GM23338 (cell line): ENCODE results near the gene SEMA4D. TPM values are rescaled to one million over a fixed set of nuclear protein-coding genes. Genes with fewer than 3 reads are reported as not detected.

Experiments
- ATAC-seq: fragments of 200-7000 bp; cut with Tn5 transposase; 3 replicates; pipeline ENCODE4 v1.9.1; 2020
- DNase-seq: peaks from one replicate; pipeline ENCODE4 v3.0.0-alpha.2; 2015; ENCODE audit warnings: low spot score
- H2AFZ ChIP-seq: fragments of 200-600 bp; sonication (generic); 2 replicates; pipeline ENCODE4 v1.8.0; 2016; ENCODE audit warnings: antibody characterized with exemption, mild to moderate bottlenecking, moderate library complexity
- H3F3A ChIP-seq: fragments of 200-600 bp; sonication (generic); replicated peaks from 2 replicates; pipeline ENCODE4 v1.8.0; 2017; ENCODE audit warnings: antibody characterized with exemption, mixed run types, low read depth
- H3K27ac ChIP-seq: fragments of 200-600 bp; sonication (generic); 2 replicates; pipeline ENCODE4 v1.6.1; 2016; ENCODE audit warnings: low read depth
- H3K27me3 ChIP-seq: fragments of 200-600 bp; sonication (generic); 2 replicates; pipeline ENCODE4 v1.8.0; 2016; ENCODE audit warnings: mild to moderate bottlenecking, mixed run types, moderate library complexity; ENCODE audit not compliant: insufficient read depth
- H3K36me3 ChIP-seq: fragments of 200-600 bp; sonication (generic); 2 replicates; pipeline ENCODE4 v1.8.0; 2016; ENCODE audit warnings: mild to moderate bottlenecking; ENCODE audit not compliant: insufficient read depth
- H3K4me1 ChIP-seq: fragments of 200-600 bp; sonication (generic); 2 replicates; pipeline ENCODE4 v1.8.0; 2016; ENCODE audit warnings: mild to moderate bottlenecking, moderate library complexity; ENCODE audit not compliant: insufficient read depth
- H3K4me2 ChIP-seq: fragments of 200-600 bp; sonication (generic); 2 replicates; pipeline ENCODE4 v1.7.1; 2017; ENCODE audit warnings: mixed run types
- H3K4me3 ChIP-seq: fragments of 200-600 bp; sonication (generic); 2 replicates; pipeline ENCODE4 v1.6.1; 2016; ENCODE audit warnings: mixed run types
- H3K79me2 ChIP-seq: fragments of 200-600 bp; sonication (generic); replicated peaks from 2 replicates; pipeline ENCODE4 v1.8.0; 2017; ENCODE audit warnings: mild to moderate bottlenecking; ENCODE audit not compliant: insufficient read depth
- H3K9me2 ChIP-seq: fragments of 200-600 bp; sonication (generic); 2 replicates; pipeline ENCODE4 v1.8.0; 2017; ENCODE audit not compliant: insufficient read depth
- H4K20me1 ChIP-seq: fragments of 200-600 bp; sonication (generic); replicated peaks from 2 replicates; pipeline ENCODE4 v1.8.0; 2017; ENCODE audit warnings: mild to moderate bottlenecking; ENCODE audit not compliant: insufficient read depth
- H3K27ac Mint-ChIP-seq: 2 replicates; pipeline ENCODE4 v1.8.0; 2020; ENCODE audit warnings: inconsistent platforms, mild to moderate bottlenecking, moderate library complexity, mixed read lengths
- H3K27me3 Mint-ChIP-seq: 3 replicates; pipeline ENCODE4 v1.8.0; 2022; ENCODE audit warnings: low read depth, mild to moderate bottlenecking, moderate library complexity, mixed read lengths, inconsistent platforms; ENCODE audit not compliant: insufficient read depth, poor library complexity
- H3K36me3 Mint-ChIP-seq: 3 replicates; pipeline ENCODE4 v1.8.0; 2021; ENCODE audit warnings: low read depth, mild to moderate bottlenecking, inconsistent platforms, moderate library complexity, mixed read lengths
- H3K4me1 Mint-ChIP-seq: 3 replicates; pipeline ENCODE4 v1.8.0; 2020; ENCODE audit warnings: mild to moderate bottlenecking, inconsistent platforms, mixed read lengths
- H3K4me3 Mint-ChIP-seq: 3 replicates; pipeline ENCODE4 v1.8.0; 2021; ENCODE audit warnings: moderate library complexity, mild to moderate bottlenecking, inconsistent platforms, mixed read lengths
- H3K9me3 Mint-ChIP-seq: 3 replicates; pipeline ENCODE4 v1.8.0; 2020; ENCODE audit warnings: moderate library complexity, mild to moderate bottlenecking, inconsistent platforms, mixed read lengths
- CREB1 ChIP-seq: fragments of 250-450 bp; sonication (Bioruptor Pico); IDR thresholded peaks from 2 replicates; pipeline ENCODE4 v1.5.0; 2020; ENCODE audit warnings: low read depth, mild to moderate bottlenecking, moderate library complexity
- EZH2phosphoT487 ChIP-seq: fragments of 200-600 bp; sonication (generic); IDR thresholded peaks from one replicate; pipeline ENCODE4 v1.8.1; 2018; ENCODE audit warnings: antibody characterized with exemption; ENCODE audit not compliant: unreplicated experiment
- NANOG ChIP-seq: IDR thresholded peaks from 2 replicates; pipeline ENCODE4 v1.6.1; 2016; ENCODE audit warnings: antibody characterized with exemption, borderline replicate concordance
- POLR2AphosphoS5 ChIP-seq: IDR thresholded peaks from 2 replicates; pipeline ENCODE4 v1.6.1; 2016; ENCODE audit warnings: antibody characterized with exemption, low read depth
- STAT1 ChIP-seq: IDR thresholded peaks from one replicate; pipeline ENCODE4 v1.6.1; 2016; ENCODE audit warnings: antibody characterized with exemption; ENCODE audit not compliant: unreplicated experiment
- ZNF114 ChIP-seq: fragments of 250-450 bp; sonication (Bioruptor Pico); IDR thresholded peaks from 2 replicates; pipeline ENCODE4 v1.5.0; 2020; ENCODE audit warnings: mild to moderate bottlenecking, moderate library complexity
- ZNF331 ChIP-seq: fragments of 250-450 bp; sonication (Bioruptor Pico); IDR thresholded peaks from 2 replicates; pipeline ENCODE4 v1.5.0; 2020; ENCODE audit warnings: low read depth, mild to moderate bottlenecking, moderate library complexity
- polyA plus RNA-seq: library from polyadenylated mRNA; unstranded; fragments of >200 nt; fragmentation: Nextera tagmentation; extraction: Ambion mirVana; gene quantifications from 2 replicates; pipeline ENCODE4 v1.2.1, GENCODE V29; 2016
- total RNA-seq: library from RNA; depleted of rRNA; stranded (reverse); fragments of >200 nt; shearing (Covaris generic); gene quantifications from 2 replicates; pipeline ENCODE4 v1.2.3, GENCODE V29; 2014
- TF ChIP-seq, protein P1 (sequence below): fragments of 250-450 bp; sonication (Bioruptor Pico); IDR thresholded peaks from 2 replicates; pipeline ENCODE4 v1.5.0; 2020; ENCODE audit warnings: mild to moderate bottlenecking, moderate library complexity
- TF ChIP-seq, protein P2 (sequence below): IDR thresholded peaks from 2 replicates; pipeline ENCODE4 v1.6.1; 2016; ENCODE audit warnings: antibody characterized with exemption
- TF ChIP-seq, protein P3 (sequence below), 2 experiments: fragments of 200-600 bp in 1 of 2; sonication (generic) in 1 of 2; conservative IDR thresholded peaks; 2 replicates each; pipeline versions ENCODE4 v1.5.1 to v1.6.1; 2016 to 2017; ENCODE audit warnings: antibody characterized with exemption in 2 of 2, low read depth in 2 of 2, mild to moderate bottlenecking in 2 of 2, moderate library complexity in 1 of 2
- TF ChIP-seq, protein P4 (sequence below): IDR thresholded peaks from one replicate; pipeline ENCODE4 v1.6.1; 2018; ENCODE audit warnings: antibody characterized with exemption; ENCODE audit not compliant: unreplicated experiment

SEMA4D gene
- total and polyA plus RNA-seq, 2 experiments from 2014 or later: 19.3 to 63.0 TPM

DNA sequence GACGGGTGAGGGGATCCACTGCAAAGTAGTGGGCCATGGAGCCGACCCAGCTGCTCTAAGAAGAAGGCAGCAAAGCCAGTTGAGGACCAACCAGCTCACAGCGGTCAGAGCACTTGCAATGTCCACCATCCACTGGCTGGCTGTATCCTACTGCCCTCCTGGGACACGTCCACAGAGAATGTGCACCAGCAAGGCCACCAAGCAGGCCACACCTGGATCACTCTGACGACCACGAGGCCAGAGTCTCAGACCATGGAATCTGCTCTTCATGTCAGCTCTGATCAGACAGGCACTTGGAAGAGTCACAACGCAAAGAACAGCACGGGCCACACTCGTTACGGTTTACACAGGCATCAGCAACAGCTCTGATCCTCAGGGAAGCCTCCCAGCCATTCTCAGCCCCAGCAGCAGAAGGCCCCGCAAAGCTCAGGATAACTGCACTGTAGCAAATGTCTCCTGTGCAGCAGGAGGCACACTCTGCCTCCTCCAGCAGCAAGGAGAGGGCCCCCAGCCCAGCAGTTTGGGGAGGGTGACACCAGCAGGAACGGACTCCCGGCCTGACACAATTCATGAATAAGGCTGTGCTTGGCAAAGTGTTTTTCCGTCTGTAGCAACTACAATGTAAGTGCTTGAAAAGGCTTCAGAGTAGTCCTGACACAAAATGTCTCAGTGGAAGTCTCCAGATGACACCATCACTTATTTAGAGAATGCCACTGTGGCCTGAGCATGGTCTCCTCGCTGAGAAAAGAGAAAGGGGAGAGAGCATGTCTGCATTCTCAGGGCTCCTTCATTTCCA, 15.7 kb downstream of the SEMA4D start:
- ATAC-seq (peak; percentile 12; the same call in 2 of the 3 replicates), DNase-seq (no peak)
- no peaks in the 10 kb centered on the region for H3K9me2 ChIP-seq
- no peaks in the 10 kb centered on the region for H3K27me3 ChIP-seq
- no peak overlapping the region for H3K4me3 ChIP-seq
- H3K4me2 ChIP-seq: no peak overlapping the region
- Mint-ChIP-seq H3K36me3 (peaks cover 23% of the 10 kb centered on the region), H3K9me3 (0 out of 3 replicates have a peak, but pooled peaks cover 6% of the 10 kb centered on the region), H3K4me1 (peaks cover 51% of the 10 kb centered on the region), H3K27ac (no peak overlapping the region), H3K27me3 (peaks cover 10% of the 10 kb centered on the region), H3K4me3 (no peak overlapping the region)
- no peak overlapping the region for H2AFZ ChIP-seq
- TF ChIP-seq, protein P1, sequence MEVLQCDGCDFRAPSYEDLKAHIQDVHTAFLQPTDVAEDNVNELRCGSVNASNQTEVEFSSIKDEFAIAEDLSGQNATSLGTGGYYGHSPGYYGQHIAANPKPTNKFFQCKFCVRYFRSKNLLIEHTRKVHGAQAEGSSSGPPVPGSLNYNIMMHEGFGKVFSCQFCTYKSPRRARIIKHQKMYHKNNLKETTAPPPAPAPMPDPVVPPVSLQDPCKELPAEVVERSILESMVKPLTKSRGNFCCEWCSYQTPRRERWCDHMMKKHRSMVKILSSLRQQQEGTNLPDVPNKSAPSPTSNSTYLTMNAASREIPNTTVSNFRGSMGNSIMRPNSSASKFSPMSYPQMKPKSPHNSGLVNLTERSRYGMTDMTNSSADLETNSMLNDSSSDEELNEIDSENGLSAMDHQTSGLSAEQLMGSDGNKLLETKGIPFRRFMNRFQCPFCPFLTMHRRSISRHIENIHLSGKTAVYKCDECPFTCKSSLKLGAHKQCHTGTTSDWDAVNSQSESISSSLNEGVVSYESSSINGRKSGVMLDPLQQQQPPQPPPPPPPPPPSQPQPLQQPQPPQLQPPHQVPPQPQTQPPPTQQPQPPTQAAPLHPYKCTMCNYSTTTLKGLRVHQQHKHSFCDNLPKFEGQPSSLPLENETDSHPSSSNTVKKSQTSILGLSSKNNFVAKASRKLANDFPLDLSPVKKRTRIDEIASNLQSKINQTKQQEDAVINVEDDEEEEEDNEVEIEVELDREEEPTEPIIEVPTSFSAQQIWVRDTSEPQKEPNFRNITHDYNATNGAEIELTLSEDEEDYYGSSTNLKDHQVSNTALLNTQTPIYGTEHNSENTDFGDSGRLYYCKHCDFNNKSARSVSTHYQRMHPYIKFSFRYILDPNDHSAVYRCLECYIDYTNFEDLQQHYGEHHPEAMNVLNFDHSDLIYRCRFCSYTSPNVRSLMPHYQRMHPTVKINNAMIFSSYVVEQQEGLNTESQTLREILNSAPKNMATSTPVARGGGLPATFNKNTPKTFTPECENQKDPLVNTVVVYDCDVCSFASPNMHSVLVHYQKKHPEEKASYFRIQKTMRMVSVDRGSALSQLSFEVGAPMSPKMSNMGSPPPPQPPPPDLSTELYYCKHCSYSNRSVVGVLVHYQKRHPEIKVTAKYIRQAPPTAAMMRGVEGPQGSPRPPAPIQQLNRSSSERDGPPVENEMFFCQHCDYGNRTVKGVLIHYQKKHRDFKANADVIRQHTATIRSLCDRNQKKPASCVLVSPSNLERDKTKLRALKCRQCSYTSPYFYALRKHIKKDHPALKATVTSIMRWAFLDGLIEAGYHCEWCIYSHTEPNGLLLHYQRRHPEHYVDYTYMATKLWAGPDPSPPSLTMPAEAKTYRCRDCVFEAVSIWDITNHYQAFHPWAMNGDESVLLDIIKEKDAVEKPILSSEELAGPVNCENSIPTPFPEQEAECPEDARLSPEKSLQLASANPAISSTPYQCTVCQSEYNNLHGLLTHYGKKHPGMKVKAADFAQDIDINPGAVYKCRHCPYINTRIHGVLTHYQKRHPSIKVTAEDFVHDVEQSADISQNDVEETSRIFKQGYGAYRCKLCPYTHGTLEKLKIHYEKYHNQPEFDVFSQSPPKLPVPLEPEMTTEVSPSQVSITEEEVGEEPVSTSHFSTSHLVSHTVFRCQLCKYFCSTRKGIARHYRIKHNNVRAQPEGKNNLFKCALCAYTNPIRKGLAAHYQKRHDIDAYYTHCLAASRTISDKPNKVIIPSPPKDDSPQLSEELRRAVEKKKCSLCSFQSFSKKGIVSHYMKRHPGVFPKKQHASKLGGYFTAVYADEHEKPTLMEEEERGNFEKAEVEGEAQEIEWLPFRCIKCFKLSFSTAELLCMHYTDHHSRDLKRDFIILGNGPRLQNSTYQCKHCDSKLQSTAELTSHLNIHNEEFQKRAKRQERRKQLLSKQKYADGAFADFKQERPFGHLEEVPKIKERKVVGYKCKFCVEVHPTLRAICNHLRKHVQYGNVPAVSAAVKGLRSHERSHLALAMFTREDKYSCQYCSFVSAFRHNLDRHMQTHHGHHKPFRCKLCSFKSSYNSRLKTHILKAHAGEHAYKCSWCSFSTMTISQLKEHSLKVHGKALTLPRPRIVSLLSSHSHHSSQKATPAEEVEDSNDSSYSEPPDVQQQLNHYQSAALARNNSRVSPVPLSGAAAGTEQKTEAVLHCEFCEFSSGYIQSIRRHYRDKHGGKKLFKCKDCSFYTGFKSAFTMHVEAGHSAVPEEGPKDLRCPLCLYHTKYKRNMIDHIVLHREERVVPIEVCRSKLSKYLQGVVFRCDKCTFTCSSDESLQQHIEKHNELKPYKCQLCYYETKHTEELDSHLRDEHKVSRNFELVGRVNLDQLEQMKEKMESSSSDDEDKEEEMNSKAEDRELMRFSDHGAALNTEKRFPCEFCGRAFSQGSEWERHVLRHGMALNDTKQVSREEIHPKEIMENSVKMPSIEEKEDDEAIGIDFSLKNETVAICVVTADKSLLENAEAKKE (CRISPR knock-in tag): no peak
- no peak for TF ChIP-seq NANOG
- TF ChIP-seq ZNF114 (CRISPR knock-in tag): no peak
- TF ChIP-seq, protein P2, sequence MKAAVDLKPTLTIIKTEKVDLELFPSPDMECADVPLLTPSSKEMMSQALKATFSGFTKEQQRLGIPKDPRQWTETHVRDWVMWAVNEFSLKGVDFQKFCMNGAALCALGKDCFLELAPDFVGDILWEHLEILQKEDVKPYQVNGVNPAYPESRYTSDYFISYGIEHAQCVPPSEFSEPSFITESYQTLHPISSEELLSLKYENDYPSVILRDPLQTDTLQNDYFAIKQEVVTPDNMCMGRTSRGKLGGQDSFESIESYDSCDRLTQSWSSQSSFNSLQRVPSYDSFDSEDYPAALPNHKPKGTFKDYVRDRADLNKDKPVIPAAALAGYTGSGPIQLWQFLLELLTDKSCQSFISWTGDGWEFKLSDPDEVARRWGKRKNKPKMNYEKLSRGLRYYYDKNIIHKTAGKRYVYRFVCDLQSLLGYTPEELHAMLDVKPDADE: no peak
- TF ChIP-seq ZNF331 (CRISPR knock-in tag): no peak
- TF ChIP-seq CREB1: no peak
- TF ChIP-seq STAT1: no peak
- TF ChIP-seq, protein P3, sequence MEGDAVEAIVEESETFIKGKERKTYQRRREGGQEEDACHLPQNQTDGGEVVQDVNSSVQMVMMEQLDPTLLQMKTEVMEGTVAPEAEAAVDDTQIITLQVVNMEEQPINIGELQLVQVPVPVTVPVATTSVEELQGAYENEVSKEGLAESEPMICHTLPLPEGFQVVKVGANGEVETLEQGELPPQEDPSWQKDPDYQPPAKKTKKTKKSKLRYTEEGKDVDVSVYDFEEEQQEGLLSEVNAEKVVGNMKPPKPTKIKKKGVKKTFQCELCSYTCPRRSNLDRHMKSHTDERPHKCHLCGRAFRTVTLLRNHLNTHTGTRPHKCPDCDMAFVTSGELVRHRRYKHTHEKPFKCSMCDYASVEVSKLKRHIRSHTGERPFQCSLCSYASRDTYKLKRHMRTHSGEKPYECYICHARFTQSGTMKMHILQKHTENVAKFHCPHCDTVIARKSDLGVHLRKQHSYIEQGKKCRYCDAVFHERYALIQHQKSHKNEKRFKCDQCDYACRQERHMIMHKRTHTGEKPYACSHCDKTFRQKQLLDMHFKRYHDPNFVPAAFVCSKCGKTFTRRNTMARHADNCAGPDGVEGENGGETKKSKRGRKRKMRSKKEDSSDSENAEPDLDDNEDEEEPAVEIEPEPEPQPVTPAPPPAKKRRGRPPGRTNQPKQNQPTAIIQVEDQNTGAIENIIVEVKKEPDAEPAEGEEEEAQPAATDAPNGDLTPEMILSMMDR (conservative IDR thresholded peaks at IDR 0.05; ENCODE audit: low read depth in 2 of 2): no peak
- no peak for TF ChIP-seq POLR2AphosphoS5
- TF ChIP-seq EZH2phosphoT487: no peak
- TF ChIP-seq, protein P4, sequence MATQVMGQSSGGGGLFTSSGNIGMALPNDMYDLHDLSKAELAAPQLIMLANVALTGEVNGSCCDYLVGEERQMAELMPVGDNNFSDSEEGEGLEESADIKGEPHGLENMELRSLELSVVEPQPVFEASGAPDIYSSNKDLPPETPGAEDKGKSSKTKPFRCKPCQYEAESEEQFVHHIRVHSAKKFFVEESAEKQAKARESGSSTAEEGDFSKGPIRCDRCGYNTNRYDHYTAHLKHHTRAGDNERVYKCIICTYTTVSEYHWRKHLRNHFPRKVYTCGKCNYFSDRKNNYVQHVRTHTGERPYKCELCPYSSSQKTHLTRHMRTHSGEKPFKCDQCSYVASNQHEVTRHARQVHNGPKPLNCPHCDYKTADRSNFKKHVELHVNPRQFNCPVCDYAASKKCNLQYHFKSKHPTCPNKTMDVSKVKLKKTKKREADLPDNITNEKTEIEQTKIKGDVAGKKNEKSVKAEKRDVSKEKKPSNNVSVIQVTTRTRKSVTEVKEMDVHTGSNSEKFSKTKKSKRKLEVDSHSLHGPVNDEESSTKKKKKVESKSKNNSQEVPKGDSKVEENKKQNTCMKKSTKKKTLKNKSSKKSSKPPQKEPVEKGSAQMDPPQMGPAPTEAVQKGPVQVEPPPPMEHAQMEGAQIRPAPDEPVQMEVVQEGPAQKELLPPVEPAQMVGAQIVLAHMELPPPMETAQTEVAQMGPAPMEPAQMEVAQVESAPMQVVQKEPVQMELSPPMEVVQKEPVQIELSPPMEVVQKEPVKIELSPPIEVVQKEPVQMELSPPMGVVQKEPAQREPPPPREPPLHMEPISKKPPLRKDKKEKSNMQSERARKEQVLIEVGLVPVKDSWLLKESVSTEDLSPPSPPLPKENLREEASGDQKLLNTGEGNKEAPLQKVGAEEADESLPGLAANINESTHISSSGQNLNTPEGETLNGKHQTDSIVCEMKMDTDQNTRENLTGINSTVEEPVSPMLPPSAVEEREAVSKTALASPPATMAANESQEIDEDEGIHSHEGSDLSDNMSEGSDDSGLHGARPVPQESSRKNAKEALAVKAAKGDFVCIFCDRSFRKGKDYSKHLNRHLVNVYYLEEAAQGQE: no peak
- peaks cover 86% of the 10 kb centered on the region for H3K79me2 ChIP-seq
- peaks cover 29% of the 10 kb centered on the region for H3K4me1 ChIP-seq
- no peaks in the 10 kb centered on the region for H3K36me3 ChIP-seq
- peaks cover 15% of the 10 kb centered on the region for H4K20me1 ChIP-seq
- H3F3A ChIP-seq: no peaks in the 10 kb centered on the region
- no peak overlapping the region for H3K27ac ChIP-seq
